GM12891 (cell line): Measurements from ENCODE around the gene TIGD2.

Experiments used
- DNase-seq: peaks from one replicate; pipeline ENCODE4 v3.0.0; 2011; ENCODE audit warnings: low spot score; ENCODE audit not compliant: insufficient read length
- FAIRE-seq: peaks from 2 replicates; lab custom pipeline; 2011; peaks lifted over from hg19 to GRCh38; lab: Jason Lieb, UNC
- PAX5 ChIP-seq: IDR thresholded peaks from 2 replicates; pipeline ENCODE4 v1.6.1; 2011; ENCODE audit warnings: low read length, moderate library complexity, mild to moderate bottlenecking; ENCODE audit not compliant: insufficient read depth, severe bottlenecking
- POLR2A ChIP-seq: IDR thresholded peaks from 2 replicates; pipeline ENCODE4 v1.6.1; 2011; ENCODE audit warnings: low read depth, low read length, control low read depth
- POLR2AphosphoS5 ChIP-seq: IDR thresholded peaks from 2 replicates; pipeline ENCODE4 v1.6.1; 2011; ENCODE audit warnings: low read depth, low read length, control low read depth
- POU2F2 ChIP-seq: IDR thresholded peaks from 2 replicates; pipeline ENCODE4 v1.6.1; 2011; ENCODE audit warnings: low read depth, mild to moderate bottlenecking, control low read depth, low read length, moderate library complexity
- SPI1 ChIP-seq: IDR thresholded peaks from 2 replicates; pipeline ENCODE4 v1.6.1; 2011; ENCODE audit warnings: low read depth, low read length, control low read depth
- TAF1 ChIP-seq: IDR thresholded peaks from 2 replicates; pipeline ENCODE4 v1.6.1; 2011; ENCODE audit warnings: low read depth, low read length, control low read depth

The TIGD2 gene

GRCh38 chr4:89114100-89114499, 2.8 kb downstream of the TIGD2 start:
- FAIRE-seq (no peak), DNase-seq (no peak)
- no peak for TF ChIP-seq TAF1
- TF ChIP-seq POLR2AphosphoS5, result no peak
- TF ChIP-seq PAX5, result no peak
- TF ChIP-seq POLR2A, result no peak
- no peak for TF ChIP-seq POU2F2
- no peak for TF ChIP-seq SPI1

- no peak for DNase-seq
- TF ChIP-seq POLR2A, result no peak
- TF ChIP-seq SPI1, result no peak
- no peak for TF ChIP-seq TAF1
- TF ChIP-seq POLR2AphosphoS5, result no peak
- no peak for TF ChIP-seq PAX5
- no peak for TF ChIP-seq POU2F2
- no peak for FAIRE-seq
These were observed 5.8 kb downstream of the TIGD2 start for GRCh38 chr4:89117115-89117514.

GRCh38 chr4:89119166-89119565, 7.8 kb downstream of the TIGD2 start:
- TF ChIP-seq POLR2AphosphoS5 (no peak), POLR2A (no peak), TAF1 (no peak), SPI1 (no peak), PAX5 (no peak), POU2F2 (no peak)
- DNase-seq, result no peak
- no peak for FAIRE-seq

GRCh38 chr4:89119836-89120235, 8.5 kb downstream of the TIGD2 start:
- no peak for FAIRE-seq

GRCh38 chr4:89121387-89122068, 10.2 kb downstream of the TIGD2 start:
- DNase-seq, result no peak
- no peak for TF ChIP-seq POLR2A
- TF ChIP-seq PAX5, result no peak
- no peak for TF ChIP-seq POU2F2
- TF ChIP-seq SPI1, result no peak
- no peak for TF ChIP-seq TAF1
- FAIRE-seq, result no peak

More at GRCh38 chr4:89119836-89120235, 8.5 kb downstream of the TIGD2 start:
- no peak for DNase-seq
- TF ChIP-seq POU2F2 (no peak), PAX5 (no peak), SPI1 (no peak), POLR2AphosphoS5 (no peak), TAF1 (no peak)

- DNase-seq (no peak), FAIRE-seq (no peak)
- no peak for TF ChIP-seq POLR2AphosphoS5
- no peak for TF ChIP-seq POU2F2
- no peak for TF ChIP-seq PAX5
- no peak for TF ChIP-seq TAF1
- TF ChIP-seq SPI1, result no peak
- no peak for TF ChIP-seq POLR2A
These were observed 12.1 kb downstream of the TIGD2 start for GRCh38 chr4:89123451-89123851.

- no peak for FAIRE-seq
- TF ChIP-seq PAX5, result no peak
- TF ChIP-seq POLR2AphosphoS5, result no peak
- no peak for TF ChIP-seq POLR2A
- TF ChIP-seq TAF1, result no peak
- TF ChIP-seq SPI1, result no peak
- TF ChIP-seq POU2F2, result no peak
- DNase-seq, result no peak
These were observed 14.8 kb downstream of the TIGD2 start for GRCh38 chr4:89125901-89126782.

GRCh38 chr4:89129080-89129640, 17.8 kb downstream of the TIGD2 start:
- DNase-seq, result no peak
- TF ChIP-seq SPI1 (no peak), PAX5 (no peak), POU2F2 (no peak), TAF1 (no peak)
- FAIRE-seq, result no peak

GRCh38 chr4:89134775-89135319, 23.5 kb downstream of the TIGD2 start:
- TF ChIP-seq SPI1 (no peak), POLR2AphosphoS5 (no peak), POU2F2 (no peak), POLR2A (no peak), TAF1 (no peak), PAX5 (no peak)
- no peak for FAIRE-seq
- DNase-seq, result no peak

GRCh38 chr4:89136525-89136924, 25.2 kb downstream of the TIGD2 start:
- FAIRE-seq, result no peak
- no peak for TF ChIP-seq POU2F2
- no peak for TF ChIP-seq POLR2AphosphoS5
- no peak for TF ChIP-seq POLR2A
- TF ChIP-seq TAF1, result no peak
- TF ChIP-seq SPI1, result no peak
- DNase-seq, result no peak
